Upper lobe of left lung (tissue), 6 donors: ENCODE data around the gene ADIPOR2. TPM values are rescaled to one million over a fixed set of nuclear protein-coding genes. Genes with fewer than 3 reads are reported as not detected.

Source experiments
- ATAC-seq, 2 donors: fragments of 200-7000 bp; cut with Tn5 transposase; one replicate each; pipeline ENCODE4 v1.9.1; 2022; ENCODE audit warnings: mild to moderate bottlenecking in 2 of 2, moderate library complexity in 2 of 2; ENCODE audit not compliant: low FRiP score in 2 of 2
- DNase-seq, 2 donors: peaks; one replicate each; pipeline ENCODE4 v3.0.0-alpha.2; 2019 to 2020
- H3K27ac ChIP-seq, 4 donors: fragments of 200-600 bp; sonication (generic); one replicate each; pipeline ENCODE4 v1.5.1; 2016 to 2019
- H3K27me3 ChIP-seq, 4 donors: fragments of 200-600 bp; sonication (generic); one replicate each; pipeline ENCODE4 v1.5.1; 2017 to 2019
- H3K36me3 ChIP-seq, 4 donors: fragments of 200-600 bp; sonication (generic); one replicate each; pipeline ENCODE4 v1.5.1; 2016 to 2019
- H3K4me1 ChIP-seq, 4 donors: fragments of 200-600 bp; sonication (generic); one replicate each; pipeline ENCODE4 v1.5.1; 2018 to 2019
- H3K4me3 ChIP-seq, 4 donors: fragments of 200-600 bp; sonication (generic); one replicate each; pipeline ENCODE4 v1.5.1; 2017 to 2019; ENCODE audit warnings: mild to moderate bottlenecking in 2 of 4, moderate library complexity in 1 of 4
- H3K9me3 ChIP-seq, 4 donors: fragments of 200-600 bp; sonication (generic); one replicate each; pipeline ENCODE4 v1.5.1; 2018 to 2019
- CTCF ChIP-seq, 6 experiments: fragments of 450-650 bp in 4 of 6; fragments of 200-600 bp in 2 of 6; sonication (generic) in 2 of 6; IDR thresholded peaks; one replicate each; pipeline ENCODE4 v1.5.1; 2016 to 2019; ENCODE audit warnings: antibody characterized with exemption in 6 of 6
- EP300 ChIP-seq, 4 donors: sonication (generic); formaldehyde crosslinking; IDR thresholded peaks; one replicate each; pipeline ENCODE4 v1.5.1; 2017; ENCODE audit warnings: antibody characterized with exemption in 4 of 4, control low read depth in 2 of 4
- POLR2A ChIP-seq, 4 donors: fragments of 450-650 bp; IDR thresholded peaks; one replicate each; pipeline ENCODE4 v1.5.1; 2016 to 2017; ENCODE audit warnings: antibody characterized with exemption in 4 of 4, mild to moderate bottlenecking in 2 of 4
- POLR2AphosphoS5 ChIP-seq, 2 donors: sonication (generic); formaldehyde crosslinking; IDR thresholded peaks; one replicate each; pipeline ENCODE4 v1.5.1; 2017; ENCODE audit warnings: antibody characterized with exemption in 2 of 2
- WGBS, 2 donors: methylation state at CpG; one replicate each; pipeline ENCODE4 v1.1.5; 2017 to 2018; 5-methylcytosine and 5-hydroxymethylcytosine counted together
- total RNA-seq, 6 donors: library from RNA; depleted of rRNA in 4 of 6; stranded (reverse); fragments of >200 nt in 4 of 6; gene quantifications; one replicate each; pipeline versions ENCODE4 v1.1.0 to v1.2.1, GENCODE V29; 2016 to 2021
- donor health status: DM: no; HTN: no; CAD: no; lungs with moderate emphysema.
- donor health status: DM: no; HTN: yes; CAD: no; lungs with severe emphysema.

ADIPOR2 gene
- total RNA-seq, 6 donors from 2014 or later = 45.1 to 82.3 (median 68.6) TPM

- 94 to 96% methylated on average over 3 of the region's 3 CpGs for WGBS, 2 donors
- no peaks in the 10 kb centered on the region for H3K27me3 ChIP-seq
- no peak overlapping the region for H3K4me3 ChIP-seq
- H3K27ac ChIP-seq = no peak overlapping the region
- H3K9me3 ChIP-seq = peaks cover 0 to 7% (median 3%) of the 10 kb centered on the region in 4 donors
- peaks cover 0 to 7% (median 2%) of the 10 kb centered on the region in 4 donors for H3K4me1 ChIP-seq
- peaks cover 0 to 21% (median 10%) of the 10 kb centered on the region in 4 donors for H3K36me3 ChIP-seq
- ATAC-seq (no peak), DNase-seq (no peak)
- TF ChIP-seq POLR2A (IDR thresholded peaks at IDR 0.05) = no peak
- TF ChIP-seq CTCF (IDR thresholded peaks at IDR 0.05) = no peak
- TF ChIP-seq POLR2AphosphoS5 (IDR thresholded peaks at IDR 0.05) = no peak
- no peak for TF ChIP-seq EP300 (IDR thresholded peaks at IDR 0.05)
Measured at GRCh38 chr12:1750300-1750699, 59.4 kb downstream of the ADIPOR2 start.

GRCh38 chr12:1758376-1758775 lies 67.5 kb downstream of the ADIPOR2 start:
- ATAC-seq (no peak), DNase-seq (no peak)
- H3K27ac ChIP-seq = peak overlapping the region in 1 of 4 donors; percentile 5
- peaks cover 0 to 46% (median 18%) of the 10 kb centered on the region in 4 donors for H3K36me3 ChIP-seq
- H3K27me3 ChIP-seq = no peaks in the 10 kb centered on the region
- no peaks in the 10 kb centered on the region for H3K9me3 ChIP-seq
- 85 to 95% methylated on average over 2 of the region's 2 CpGs for WGBS, 2 donors
- peaks cover 0 to 18% (median 7%) of the 10 kb centered on the region in 4 donors for H3K4me1 ChIP-seq
- no peak overlapping the region for H3K4me3 ChIP-seq
- TF ChIP-seq POLR2A (IDR thresholded peaks at IDR 0.05) = no peak
- TF ChIP-seq EP300 (IDR thresholded peaks at IDR 0.05) = no peak
- no peak for TF ChIP-seq CTCF (IDR thresholded peaks at IDR 0.05)
- no peak for TF ChIP-seq POLR2AphosphoS5 (IDR thresholded peaks at IDR 0.05)

GRCh38 chr12:1758887-1759286 lies 68.0 kb downstream of the ADIPOR2 start:
- Histone ChIP-seq H3K36me3 (peaks cover 0 to 46% (median 18%) of the 10 kb centered on the region in 4 donors), H3K27ac (peak overlapping the region in 2 of 4 donors; percentile 5 to 42), H3K27me3 (no peaks in the 10 kb centered on the region), H3K4me3 (no peak overlapping the region), H3K9me3 (no peaks in the 10 kb centered on the region), H3K4me1 (peaks cover 0 to 18% (median 7%) of the 10 kb centered on the region in 4 donors)
- ATAC-seq = no peak
- TF ChIP-seq POLR2A (IDR thresholded peaks at IDR 0.05) = no peak
- no peak for TF ChIP-seq POLR2AphosphoS5 (IDR thresholded peaks at IDR 0.05)
- no peak for TF ChIP-seq EP300 (IDR thresholded peaks at IDR 0.05)
- no peak for TF ChIP-seq CTCF (IDR thresholded peaks at IDR 0.05)
- WGBS, 2 donors = 48 to 60% methylated on average over 4 of the region's 4 CpGs
- no peak for DNase-seq

GRCh38 chr12:1760566-1761382 lies 69.9 kb downstream of the ADIPOR2 start:
- peaks cover 0 to 27% (median 7%) of the 10 kb centered on the region in 4 donors for H3K36me3 ChIP-seq
- peaks cover 0 to 18% (median 7%) of the 10 kb centered on the region in 4 donors for H3K4me1 ChIP-seq
- H3K9me3 ChIP-seq = no peaks in the 10 kb centered on the region
- H3K27me3 ChIP-seq = no peaks in the 10 kb centered on the region
- no peak overlapping the region for H3K4me3 ChIP-seq
- ATAC-seq (no peak), DNase-seq (no peak)
- peak overlapping the region in 1 of 4 donors; percentile 7 for H3K27ac ChIP-seq
- WGBS, 2 donors = 81 to 86% methylated on average over 2 of the region's 2 CpGs
- TF ChIP-seq CTCF (IDR thresholded peaks at IDR 0.05) (no peak), EP300 (IDR thresholded peaks at IDR 0.05) (no peak), POLR2AphosphoS5 (IDR thresholded peaks at IDR 0.05) (no peak), POLR2A (IDR thresholded peaks at IDR 0.05) (no peak)
